PFSK-1 (cell line): Measurements from ENCODE around the gene SMIM26.

Experiments used
- FOXP2 ChIP-seq: optimal IDR thresholded peaks from 2 replicates; pipeline ENCODE3; 2011; ENCODE audit warnings: borderline replicate concordance, control low read depth, inconsistent platforms; ENCODE audit not compliant: insufficient read depth; ENCODE audit errors: extremely low read length, extremely low read depth
- POLR2AphosphoS5 ChIP-seq: IDR thresholded peaks from 2 replicates; pipeline ENCODE4 v1.6.1; 2012; ENCODE audit warnings: low read depth, mild to moderate bottlenecking, control low read depth, low read length, moderate library complexity
- REST ChIP-seq, 2 experiments: IDR thresholded peaks; 2 replicates each; pipeline versions ENCODE4 v1.6.1 to v1.8.0; 2011 to 2012; ENCODE audit warnings: low read depth in 2 of 2, low read length in 2 of 2, control low read depth in 1 of 2, inconsistent platforms in 1 of 2, mild to moderate bottlenecking in 1 of 2, moderate library complexity in 1 of 2; ENCODE audit not compliant: insufficient read depth in 1 of 2
- SIN3A ChIP-seq: IDR thresholded peaks from 2 replicates; pipeline ENCODE4 v1.6.1; 2012; ENCODE audit warnings: mild to moderate bottlenecking, low read length, moderate library complexity, borderline replicate concordance; ENCODE audit not compliant: insufficient read depth
- TAF1 ChIP-seq: IDR thresholded peaks from 2 replicates; pipeline ENCODE4 v1.6.1; 2012; ENCODE audit warnings: low read length, control low read depth, borderline replicate concordance; ENCODE audit not compliant: insufficient read depth

The SMIM26 gene

GRCh38 chr20:18577942-18578341 lies 10.7 kb downstream of the SMIM26 start:
- TF ChIP-seq FOXP2 = no peak
- TF ChIP-seq POLR2AphosphoS5 = no peak
- no peak for TF ChIP-seq REST (IDR thresholded peaks at IDR 0.05; ENCODE audit: insufficient read depth in 1 of 2, low read depth in 2 of 2, low read length in 2 of 2)

DNA sequence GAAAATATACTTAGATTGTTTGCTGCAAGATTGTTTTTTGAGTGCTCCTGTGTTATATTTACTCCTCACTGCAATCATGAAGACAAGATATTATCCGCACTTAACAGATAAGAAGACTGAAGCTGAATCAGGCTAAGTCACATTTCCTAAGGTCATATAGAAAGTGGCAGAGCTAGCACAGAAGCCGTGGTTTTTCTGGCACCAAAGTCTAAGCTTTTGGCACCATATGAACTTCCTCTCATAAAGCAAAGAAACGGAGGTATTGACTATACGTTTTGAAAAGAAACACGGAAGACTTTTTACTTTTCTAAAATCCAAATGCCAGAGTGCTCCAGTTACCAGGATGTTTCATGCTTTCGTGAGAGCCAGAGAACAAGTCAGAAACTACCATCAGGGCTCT lies 11.3 kb downstream of the SMIM26 start:
- no peak for TF ChIP-seq REST (IDR thresholded peaks at IDR 0.05; ENCODE audit: insufficient read depth in 1 of 2, low read depth in 2 of 2, low read length in 2 of 2)
- TF ChIP-seq TAF1 = no peak
- TF ChIP-seq FOXP2 = no peak
- no peak for TF ChIP-seq POLR2AphosphoS5
- no peak for TF ChIP-seq SIN3A

- TF ChIP-seq SIN3A = no peak
- no peak for TF ChIP-seq REST (IDR thresholded peaks at IDR 0.05; ENCODE audit: insufficient read depth in 1 of 2, low read depth in 2 of 2, low read length in 2 of 2)
- TF ChIP-seq FOXP2 = no peak
- TF ChIP-seq TAF1 = no peak
- TF ChIP-seq POLR2AphosphoS5 = no peak
Measured at GRCh38 chr20:18580012-18580411, 12.8 kb downstream of the SMIM26 start.

GRCh38 chr20:18585134-18585533 lies 17.9 kb downstream of the SMIM26 start:
- TF ChIP-seq FOXP2 (no peak), TAF1 (no peak), SIN3A (no peak), POLR2AphosphoS5 (no peak), REST (IDR thresholded peaks at IDR 0.05; ENCODE audit: insufficient read depth in 1 of 2, low read depth in 2 of 2, low read length in 2 of 2) (no peak)
